Measurements from ENCODE around the gene SF3A2.
A peak's percentile ranks its signal among the peaks of the same experiment; 100 is the strongest.

SF3A2 gene

GRCh38 chr19:2266183-2266993 lies 29.8 kb downstream of the SF3A2 start:
- Histone ChIP-seq H3K4me3 (ENCODE audit: low read length) (no peak overlapping the region), H3K9ac (ENCODE audit: low read depth, low read length) (no peak overlapping the region)

GRCh38 chr19:2268480-2268830 lies 31.8 kb downstream of the SF3A2 start:
- Histone ChIP-seq H3K36me3 (ENCODE audit: insufficient read depth, low read length) (peaks cover 19% of the 10 kb centered on the region), H3K27ac (ENCODE audit: low read depth, low read length) (no peak overlapping the region), H3K4me1 (ENCODE audit: insufficient read depth, low read length) (peaks cover 17% of the 10 kb centered on the region; the same call in 1 of the 2 replicates), H3K9ac (ENCODE audit: low read depth, low read length) (0 out of 2 replicates have a peak overlapping the region, but pooled peaks have one; percentile 75), H3K9me3 (ENCODE audit: insufficient read depth, low read depth, low read length) (no peaks in the 10 kb centered on the region), H3K4me3 (ENCODE audit: low read length) (peak overlapping the region; percentile 100), H3K27me3 (ENCODE audit: insufficient read depth, low read length) (no peaks in the 10 kb centered on the region)
- 94% methylated on average over 4 of the region's 4 CpGs for WGBS

More at GRCh38 chr19:2266183-2266993, 29.8 kb downstream of the SF3A2 start:
- 82% methylated on average over 18 of the region's 18 CpGs for WGBS
- Histone ChIP-seq H3K9me3 (ENCODE audit: insufficient read depth, low read depth, low read length) (no peaks in the 10 kb centered on the region), H3K36me3 (ENCODE audit: insufficient read depth, low read length) (peaks cover 2% of the 10 kb centered on the region; the same call in 1 of the 2 replicates), H3K4me1 (ENCODE audit: insufficient read depth, low read length) (peaks cover 3% of the 10 kb centered on the region; the same call in 1 of the 2 replicates), H3K27me3 (ENCODE audit: insufficient read depth, low read length) (no peaks in the 10 kb centered on the region), H3K27ac (ENCODE audit: low read depth, low read length) (no peak overlapping the region)

GRCh38 chr19:2268861-2269243 lies 32.2 kb downstream of the SF3A2 start:
- peak overlapping the region; percentile 75 for H3K9ac ChIP-seq (ENCODE audit: low read depth, low read length)
- no peaks in the 10 kb centered on the region for H3K27me3 ChIP-seq (ENCODE audit: insufficient read depth, low read length)
- peaks cover 19% of the 10 kb centered on the region for H3K36me3 ChIP-seq (ENCODE audit: insufficient read depth, low read length)
- H3K27ac ChIP-seq (ENCODE audit: low read depth, low read length): peak overlapping the region; percentile 60
- 4% methylated on average over 18 of the region's 19 CpGs for WGBS
- peaks cover 19% of the 10 kb centered on the region; the same call in 1 of the 2 replicates for H3K4me1 ChIP-seq (ENCODE audit: insufficient read depth, low read length)
- peak overlapping the region; percentile 100 for H3K4me3 ChIP-seq (ENCODE audit: low read length)
- H3K9me3 ChIP-seq (ENCODE audit: insufficient read depth, low read depth, low read length): no peaks in the 10 kb centered on the region

GRCh38 chr19:2269244-2270156 lies 32.9 kb downstream of the SF3A2 start:
- Histone ChIP-seq H3K4me3 (ENCODE audit: low read length) (peak overlapping the region; percentile 100), H3K27ac (ENCODE audit: low read depth, low read length) (peak overlapping the region; percentile 91), H3K4me1 (ENCODE audit: insufficient read depth, low read length) (peaks cover 19% of the 10 kb centered on the region; the same call in 1 of the 2 replicates), H3K9ac (ENCODE audit: low read depth, low read length) (peak overlapping the region; percentile 98), H3K27me3 (ENCODE audit: insufficient read depth, low read length) (no peaks in the 10 kb centered on the region), H3K9me3 (ENCODE audit: insufficient read depth, low read depth, low read length) (no peaks in the 10 kb centered on the region), H3K36me3 (ENCODE audit: insufficient read depth, low read length) (peaks cover 19% of the 10 kb centered on the region)
- WGBS: under 1% methylated on average over 103 of the region's 103 CpGs

GRCh38 chr19:2270157-2270422 lies 33.5 kb downstream of the SF3A2 start:
- H3K4me1 ChIP-seq (ENCODE audit: insufficient read depth, low read length): peaks cover 19% of the 10 kb centered on the region; the same call in 1 of the 2 replicates
- H3K36me3 ChIP-seq (ENCODE audit: insufficient read depth, low read length): peaks cover 19% of the 10 kb centered on the region

GRCh38 chr19:2270423-2271233 lies 34.0 kb downstream of the SF3A2 start:
- no peaks in the 10 kb centered on the region for H3K27me3 ChIP-seq (ENCODE audit: insufficient read depth, low read length)
- peaks cover 19% of the 10 kb centered on the region for H3K36me3 ChIP-seq (ENCODE audit: insufficient read depth, low read length)
- H3K9ac ChIP-seq (ENCODE audit: low read depth, low read length): peak overlapping the region; percentile 98
- under 1% methylated on average over 88 of the region's 88 CpGs for WGBS
- H3K4me3 ChIP-seq (ENCODE audit: low read length): peak overlapping the region; percentile 100
- H3K9me3 ChIP-seq (ENCODE audit: insufficient read depth, low read depth, low read length): no peaks in the 10 kb centered on the region
- H3K27ac ChIP-seq (ENCODE audit: low read depth, low read length): peak overlapping the region; percentile 91
- peaks cover 19% of the 10 kb centered on the region; the same call in 1 of the 2 replicates for H3K4me1 ChIP-seq (ENCODE audit: insufficient read depth, low read length)

More at GRCh38 chr19:2270157-2270422, 33.5 kb downstream of the SF3A2 start:
- H3K9me3 ChIP-seq (ENCODE audit: insufficient read depth, low read depth, low read length): no peaks in the 10 kb centered on the region
- H3K9ac ChIP-seq (ENCODE audit: low read depth, low read length): peak overlapping the region; percentile 98
- H3K27me3 ChIP-seq (ENCODE audit: insufficient read depth, low read length): no peaks in the 10 kb centered on the region
- peak overlapping the region; percentile 100 for H3K4me3 ChIP-seq (ENCODE audit: low read length)
- H3K27ac ChIP-seq (ENCODE audit: low read depth, low read length): peak overlapping the region; percentile 91
- WGBS: under 1% methylated on average over 30 of the region's 30 CpGs

- no peaks in the 10 kb centered on the region for H3K27me3 ChIP-seq (ENCODE audit: insufficient read depth, low read length)
- peak overlapping the region; percentile 98 for H3K9ac ChIP-seq (ENCODE audit: low read depth, low read length)
- WGBS: 46% methylated on average over 43 of the region's 43 CpGs
- peak overlapping the region; percentile 85; the same call in 1 of the 2 replicates for H3K27ac ChIP-seq (ENCODE audit: low read depth, low read length)
- H3K4me3 ChIP-seq (ENCODE audit: low read length): peak overlapping the region; percentile 100
- peaks cover 19% of the 10 kb centered on the region; the same call in 1 of the 2 replicates for H3K4me1 ChIP-seq (ENCODE audit: insufficient read depth, low read length)
- H3K9me3 ChIP-seq (ENCODE audit: insufficient read depth, low read depth, low read length): no peaks in the 10 kb centered on the region
- H3K36me3 ChIP-seq (ENCODE audit: insufficient read depth, low read length): peaks cover 19% of the 10 kb centered on the region
Measured at GRCh38 chr19:2271234-2272103, 34.8 kb downstream of the SF3A2 start.

- H3K9me3 ChIP-seq (ENCODE audit: insufficient read depth, low read depth, low read length): no peaks in the 10 kb centered on the region
- WGBS: 13% methylated on average over 45 of the region's 45 CpGs
- H3K4me1 ChIP-seq (ENCODE audit: insufficient read depth, low read length): peaks cover 18% of the 10 kb centered on the region; the same call in 1 of the 2 replicates
- peak overlapping the region; percentile 92; the same call in 1 of the 2 replicates for H3K27ac ChIP-seq (ENCODE audit: low read depth, low read length)
- peak overlapping the region; percentile 46; the same call in 1 of the 2 replicates for H3K9ac ChIP-seq (ENCODE audit: low read depth, low read length)
- H3K4me3 ChIP-seq (ENCODE audit: low read length): peak overlapping the region; percentile 22
- H3K36me3 ChIP-seq (ENCODE audit: insufficient read depth, low read length): peaks cover 19% of the 10 kb centered on the region
- H3K27me3 ChIP-seq (ENCODE audit: insufficient read depth, low read length): no peaks in the 10 kb centered on the region
Measured at GRCh38 chr19:2273356-2274184, 36.9 kb downstream of the SF3A2 start.

GRCh38 chr19:2274185-2274711 lies 37.6 kb downstream of the SF3A2 start:
- WGBS: 91% methylated on average over 9 of the region's 9 CpGs
- H3K27ac ChIP-seq (ENCODE audit: low read depth, low read length): peak overlapping the region; percentile 34; the same call in 1 of the 2 replicates
- peak overlapping the region; percentile 22; the same call in 1 of the 2 replicates for H3K4me3 ChIP-seq (ENCODE audit: low read length)
- no peak overlapping the region for H3K9ac ChIP-seq (ENCODE audit: low read depth, low read length)
- no peaks in the 10 kb centered on the region for H3K9me3 ChIP-seq (ENCODE audit: insufficient read depth, low read depth, low read length)
- peaks cover 19% of the 10 kb centered on the region for H3K36me3 ChIP-seq (ENCODE audit: insufficient read depth, low read length)
- no peaks in the 10 kb centered on the region for H3K27me3 ChIP-seq (ENCODE audit: insufficient read depth, low read length)
- H3K4me1 ChIP-seq (ENCODE audit: insufficient read depth, low read length): peaks cover 16% of the 10 kb centered on the region; the same call in 1 of the 2 replicates
